Testis (tissue), 2 donors: ENCODE measurements around the gene MALAT1.

ENCODE experiments used
- POLR2A ChIP-seq: fragments of 450-650 bp; IDR thresholded peaks from one replicate; pipeline ENCODE4 v1.6.1; 2017; ENCODE audit warnings: antibody characterized with exemption, mild to moderate bottlenecking, moderate library complexity
- TF ChIP-seq, protein P1 (sequence below), 3 experiments: fragments of 450-650 bp in 2 of 3; fragments of 200-600 bp in 1 of 3; sonication (generic) in 1 of 3; IDR thresholded peaks; one replicate each; pipeline ENCODE4 v1.5.1; 2016 to 2019; ENCODE audit warnings: antibody characterized with exemption in 3 of 3, mild to moderate bottlenecking in 2 of 3, moderate library complexity in 1 of 3

DNA sequence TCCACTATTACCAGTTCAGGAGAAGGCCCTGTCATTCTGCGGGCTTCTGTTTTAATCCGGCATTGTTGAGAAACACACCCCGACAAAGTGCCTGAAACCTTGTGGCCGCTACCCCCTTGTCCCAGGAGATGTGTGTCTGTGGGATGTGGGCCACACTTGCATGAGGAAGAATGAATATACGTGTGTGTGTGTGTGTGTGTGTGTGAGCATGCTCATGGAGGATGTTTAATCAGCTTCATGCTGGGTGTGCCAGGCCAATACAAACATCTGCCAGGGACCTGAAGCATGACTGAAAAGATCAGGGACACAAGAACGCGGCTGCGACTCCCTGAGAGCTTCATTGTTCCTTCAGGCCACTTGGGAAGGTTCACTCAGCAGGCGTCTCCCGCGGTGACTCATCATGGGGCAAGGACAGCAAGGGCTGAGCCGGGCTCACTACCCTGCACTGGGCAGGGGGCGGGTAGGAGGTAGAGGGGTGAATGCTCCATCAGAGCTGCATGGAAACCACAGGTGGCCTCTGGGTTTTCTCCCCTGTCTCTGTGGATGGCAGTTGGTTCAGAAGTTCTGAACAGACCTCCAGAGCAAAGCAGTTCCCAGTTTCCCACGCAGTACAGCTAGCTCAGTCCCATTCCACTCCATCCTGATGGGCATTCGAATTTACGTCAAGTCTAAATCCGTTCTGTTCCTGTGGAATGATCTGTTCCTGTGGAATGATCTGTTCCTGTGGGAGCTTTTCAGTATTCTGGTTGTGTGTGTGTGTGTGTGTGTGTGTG, 7.0 kb upstream of the MALAT1 start:
- TF ChIP-seq, protein P1, sequence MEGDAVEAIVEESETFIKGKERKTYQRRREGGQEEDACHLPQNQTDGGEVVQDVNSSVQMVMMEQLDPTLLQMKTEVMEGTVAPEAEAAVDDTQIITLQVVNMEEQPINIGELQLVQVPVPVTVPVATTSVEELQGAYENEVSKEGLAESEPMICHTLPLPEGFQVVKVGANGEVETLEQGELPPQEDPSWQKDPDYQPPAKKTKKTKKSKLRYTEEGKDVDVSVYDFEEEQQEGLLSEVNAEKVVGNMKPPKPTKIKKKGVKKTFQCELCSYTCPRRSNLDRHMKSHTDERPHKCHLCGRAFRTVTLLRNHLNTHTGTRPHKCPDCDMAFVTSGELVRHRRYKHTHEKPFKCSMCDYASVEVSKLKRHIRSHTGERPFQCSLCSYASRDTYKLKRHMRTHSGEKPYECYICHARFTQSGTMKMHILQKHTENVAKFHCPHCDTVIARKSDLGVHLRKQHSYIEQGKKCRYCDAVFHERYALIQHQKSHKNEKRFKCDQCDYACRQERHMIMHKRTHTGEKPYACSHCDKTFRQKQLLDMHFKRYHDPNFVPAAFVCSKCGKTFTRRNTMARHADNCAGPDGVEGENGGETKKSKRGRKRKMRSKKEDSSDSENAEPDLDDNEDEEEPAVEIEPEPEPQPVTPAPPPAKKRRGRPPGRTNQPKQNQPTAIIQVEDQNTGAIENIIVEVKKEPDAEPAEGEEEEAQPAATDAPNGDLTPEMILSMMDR (IDR thresholded peaks at IDR 0.05), result no peak
- TF ChIP-seq POLR2A, result no peak
